Right atrium auricular region (tissue), 2 donors: Measurements from ENCODE around the gene MFSD2A. TPM values are rescaled to one million over a fixed set of nuclear protein-coding genes. Genes with fewer than 3 reads are reported as not detected.
"Not testable (repeated sequence)": the region's sequence is repeated elsewhere in the genome, so short reads cannot be mapped to it uniquely, and the experiment has no call there.

ENCODE experiments used
- DNase-seq: peaks from one replicate; pipeline ENCODE4 v3.0.0-alpha.2; 2019; ENCODE audit warnings: low spot score
- H3K27ac ChIP-seq, 2 donors: fragments of 200-600 bp; sonication (generic); 1 replicate in 1 of 2; 2 replicates in 1 of 2; pipeline ENCODE4 v1.5.1; 2016 to 2019
- H3K27me3 ChIP-seq, 2 donors: fragments of 200-600 bp; sonication (generic); one replicate each; pipeline versions ENCODE4 v1.5.1 to v1.6.0; 2017 to 2019
- H3K36me3 ChIP-seq: fragments of 200-600 bp; sonication (generic); one replicate; pipeline ENCODE4 v1.5.1; 2016
- H3K4me1 ChIP-seq, 2 donors: fragments of 200-600 bp; sonication (generic); one replicate each; pipeline versions ENCODE4 v1.5.1 to v1.6.0; 2017 to 2019
- H3K4me3 ChIP-seq, 2 donors: fragments of 200-600 bp; sonication (generic); 1 replicate in 1 of 2; 2 replicates in 1 of 2; pipeline ENCODE4 v1.5.1; 2017 to 2019; ENCODE audit warnings: mild to moderate bottlenecking in 1 of 2, moderate library complexity in 1 of 2
- H3K9me3 ChIP-seq, 2 donors: fragments of 200-600 bp; sonication (generic); one replicate each; pipeline ENCODE4 v1.5.1; 2019
- total RNA-seq, 2 donors: library from RNA; depleted of rRNA; stranded (reverse); fragments of >200 nt; gene quantifications; one replicate each; pipeline ENCODE4 v1.1.0, GENCODE V29; 2016
- TF ChIP-seq, protein P1 (sequence below), 2 donors: fragments of 200-600 bp; sonication (generic); IDR thresholded peaks; one replicate each; pipeline ENCODE4 v1.5.1; 2019; ENCODE audit warnings: antibody characterized with exemption in 2 of 2

Gene MFSD2A
- total RNA-seq, 2 donors from 2014 or later = 2.6 to 5.1 TPM

DNA sequence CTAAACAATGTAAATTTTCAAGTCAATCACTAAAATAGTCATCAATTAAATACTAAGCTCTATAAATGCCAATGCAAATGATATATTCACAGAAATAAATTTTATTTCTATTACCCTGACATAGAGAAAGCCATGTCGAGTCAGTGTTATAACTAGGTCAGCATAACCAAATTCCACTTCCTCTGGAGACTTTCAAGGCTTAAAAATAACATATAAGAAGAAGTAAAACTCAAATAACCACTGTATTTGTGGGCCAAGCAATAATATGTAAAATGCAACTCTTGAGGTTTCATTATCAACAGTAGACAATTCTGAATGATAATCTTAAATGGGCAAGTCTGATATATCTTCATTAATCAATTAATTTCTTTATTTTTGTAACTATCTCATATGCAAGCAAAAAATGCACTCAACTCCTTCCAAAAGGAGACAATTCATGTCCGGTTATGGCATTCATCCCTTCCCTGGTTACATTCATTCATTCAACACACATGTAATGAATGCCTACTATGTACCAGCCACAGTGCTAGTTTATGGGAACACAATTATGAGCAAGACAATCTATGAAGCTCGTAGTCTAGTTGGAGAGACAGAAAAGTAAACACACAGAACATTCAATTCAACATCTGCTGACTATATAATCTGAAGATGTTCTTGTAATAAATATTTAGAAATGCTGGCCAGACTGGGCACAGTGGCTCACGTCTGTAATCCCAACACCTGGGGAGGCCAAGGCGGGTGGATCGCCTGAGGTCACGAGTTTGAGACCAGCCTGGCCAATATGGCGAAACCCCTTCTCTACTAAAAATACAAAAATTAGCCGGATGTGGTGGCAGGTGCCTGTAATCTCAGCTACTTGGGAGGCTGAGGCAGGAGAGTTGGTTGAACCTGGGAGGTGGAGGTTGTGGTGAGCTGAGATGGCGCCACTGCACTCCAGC, 48.5 kb downstream of the MFSD2A start:
- Histone ChIP-seq H3K9me3 (no peaks in the 10 kb centered on the region), H3K4me1 (no peaks in the 10 kb centered on the region), H3K27ac (no peak overlapping the region), H3K4me3 (no peak overlapping the region), H3K36me3 (no peaks in the 10 kb centered on the region), H3K27me3 (no peaks in the 10 kb centered on the region)
- TF ChIP-seq, protein P1, sequence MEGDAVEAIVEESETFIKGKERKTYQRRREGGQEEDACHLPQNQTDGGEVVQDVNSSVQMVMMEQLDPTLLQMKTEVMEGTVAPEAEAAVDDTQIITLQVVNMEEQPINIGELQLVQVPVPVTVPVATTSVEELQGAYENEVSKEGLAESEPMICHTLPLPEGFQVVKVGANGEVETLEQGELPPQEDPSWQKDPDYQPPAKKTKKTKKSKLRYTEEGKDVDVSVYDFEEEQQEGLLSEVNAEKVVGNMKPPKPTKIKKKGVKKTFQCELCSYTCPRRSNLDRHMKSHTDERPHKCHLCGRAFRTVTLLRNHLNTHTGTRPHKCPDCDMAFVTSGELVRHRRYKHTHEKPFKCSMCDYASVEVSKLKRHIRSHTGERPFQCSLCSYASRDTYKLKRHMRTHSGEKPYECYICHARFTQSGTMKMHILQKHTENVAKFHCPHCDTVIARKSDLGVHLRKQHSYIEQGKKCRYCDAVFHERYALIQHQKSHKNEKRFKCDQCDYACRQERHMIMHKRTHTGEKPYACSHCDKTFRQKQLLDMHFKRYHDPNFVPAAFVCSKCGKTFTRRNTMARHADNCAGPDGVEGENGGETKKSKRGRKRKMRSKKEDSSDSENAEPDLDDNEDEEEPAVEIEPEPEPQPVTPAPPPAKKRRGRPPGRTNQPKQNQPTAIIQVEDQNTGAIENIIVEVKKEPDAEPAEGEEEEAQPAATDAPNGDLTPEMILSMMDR (IDR thresholded peaks at IDR 0.05) = no peak
- DNase-seq = no peak

DNA sequence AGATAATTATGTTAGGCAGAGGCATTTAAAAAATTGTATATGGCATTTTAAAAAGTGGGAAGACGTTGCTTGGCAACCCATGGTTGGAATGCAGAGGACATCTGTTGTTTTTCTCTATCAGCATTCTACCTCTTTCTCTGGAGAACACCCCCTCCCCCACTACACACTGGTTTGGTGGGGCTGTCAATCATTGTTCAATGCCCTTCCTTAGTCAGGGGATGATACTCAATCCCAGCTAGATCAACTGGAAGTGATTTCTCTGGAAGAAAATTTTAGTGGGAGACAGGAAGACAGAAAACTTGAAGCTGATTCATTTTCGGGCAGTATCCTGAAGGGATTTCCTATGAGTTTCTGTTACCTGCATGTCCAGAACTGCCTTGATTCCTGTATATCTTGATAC, 49.9 kb downstream of the MFSD2A start:
- Histone ChIP-seq H3K27me3 (no peaks in the 10 kb centered on the region), H3K27ac (no peak overlapping the region), H3K4me3 (no peak overlapping the region), H3K36me3 (no peaks in the 10 kb centered on the region), H3K9me3 (no peaks in the 10 kb centered on the region), H3K4me1 (no peaks in the 10 kb centered on the region)
- no peak for DNase-seq
- TF ChIP-seq, protein P1 (IDR thresholded peaks at IDR 0.05) = no peak

GRCh38 chr1:40007481-40008034, 52.6 kb downstream of the MFSD2A start:
- H3K9me3 ChIP-seq = not testable (repeated sequence)

DNA sequence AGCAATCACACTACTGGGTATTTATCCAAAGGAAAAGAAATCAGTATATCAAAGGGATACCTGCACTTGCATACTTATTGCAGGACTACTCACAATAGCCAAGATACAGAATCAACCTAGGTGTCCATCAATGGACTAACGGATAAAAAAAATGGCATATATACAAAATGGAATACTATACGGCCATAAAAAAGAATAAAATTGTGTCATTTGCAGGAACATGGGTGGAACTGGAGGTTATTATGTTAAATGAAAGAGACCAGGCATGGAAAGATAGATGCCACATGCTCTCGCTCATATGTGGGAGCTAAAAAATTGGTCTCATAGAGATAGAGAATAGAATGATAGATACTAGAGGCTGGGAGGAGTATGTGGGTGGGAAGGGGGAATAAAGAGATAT, 56.3 kb downstream of the MFSD2A start:
- DNase-seq = no peak

More at GRCh38 chr1:40007481-40008034, 52.6 kb downstream of the MFSD2A start:
- H3K27ac ChIP-seq, H3K27me3 ChIP-seq, H3K4me3 ChIP-seq, DNase-seq, H3K4me1 ChIP-seq, H3K36me3 ChIP-seq: not testable (repeated sequence)

DNA sequence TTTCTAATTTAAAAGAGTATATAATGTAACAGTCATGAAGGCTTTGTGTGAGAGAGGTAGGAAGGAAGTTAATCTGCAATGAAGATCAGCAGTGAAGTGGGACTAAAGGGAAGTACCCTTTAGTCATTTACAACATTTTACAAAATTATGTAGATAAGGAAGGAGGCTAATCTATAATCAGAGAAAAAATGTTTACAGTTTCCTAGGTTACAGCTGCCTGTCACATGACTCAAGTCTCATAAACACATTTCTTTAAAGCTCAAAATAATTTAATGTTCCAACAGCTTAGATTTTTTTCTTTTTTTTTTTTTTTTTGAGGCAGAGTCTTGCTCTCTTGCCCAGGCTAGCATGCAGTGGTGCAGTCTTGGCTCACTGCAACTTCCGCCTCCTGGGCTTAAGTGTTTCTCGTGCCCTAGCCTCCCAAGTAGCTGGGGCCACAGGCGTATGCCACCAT, 59.3 kb downstream of the MFSD2A start:
- H3K4me3 ChIP-seq = no peak overlapping the region
- H3K27ac ChIP-seq = no peak overlapping the region
- H3K36me3 ChIP-seq = no peaks in the 10 kb centered on the region
- DNase-seq = no peak
- no peaks in the 10 kb centered on the region for H3K9me3 ChIP-seq
- TF ChIP-seq, protein P1 (IDR thresholded peaks at IDR 0.05) = no peak
- no peaks in the 10 kb centered on the region for H3K27me3 ChIP-seq
- H3K4me1 ChIP-seq = no peaks in the 10 kb centered on the region

More for the DNA sequence above, 56.3 kb downstream of the MFSD2A start:
- no peak overlapping the region for H3K27ac ChIP-seq
- no peaks in the 10 kb centered on the region for H3K27me3 ChIP-seq
- H3K36me3 ChIP-seq = no peaks in the 10 kb centered on the region
- no peak overlapping the region for H3K4me3 ChIP-seq
- no peaks in the 10 kb centered on the region for H3K4me1 ChIP-seq
- TF ChIP-seq, protein P1 (IDR thresholded peaks at IDR 0.05) = no peak
- H3K9me3 ChIP-seq = no peaks in the 10 kb centered on the region

DNA sequence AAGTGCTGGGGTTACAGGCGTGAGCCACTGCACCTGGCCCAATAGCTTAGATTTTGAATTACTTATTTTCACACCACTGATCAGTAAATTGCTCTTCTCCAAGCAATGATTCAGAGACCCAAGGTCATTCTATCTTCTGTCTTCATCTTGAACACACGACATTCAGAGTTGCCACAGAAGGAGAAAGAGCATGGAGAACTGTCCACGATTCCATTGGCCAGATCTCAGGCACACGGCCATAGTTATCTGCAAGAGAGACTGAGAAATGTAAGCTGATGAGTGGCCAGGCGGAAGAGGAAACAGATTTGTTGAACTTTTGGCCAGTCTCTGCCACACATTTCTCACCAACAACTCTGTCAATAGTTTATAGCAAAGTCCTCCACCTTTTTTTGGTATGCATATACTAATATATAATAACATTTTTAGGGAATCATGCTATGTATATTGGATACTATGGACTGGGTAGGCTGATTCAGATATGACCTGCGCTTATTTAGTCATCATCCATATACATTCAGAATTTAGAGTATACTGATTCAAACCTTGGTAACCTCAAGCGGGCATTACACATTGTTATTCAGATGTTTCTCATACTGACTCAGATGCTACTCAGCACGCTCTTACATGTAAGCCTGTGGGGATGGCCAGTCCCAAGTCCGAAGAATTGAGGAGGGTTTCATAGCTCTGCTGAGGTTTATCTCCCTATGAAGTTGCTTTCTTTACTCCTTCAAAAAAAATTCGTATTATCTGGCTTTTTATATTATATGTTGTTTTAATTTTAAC, 60.1 kb downstream of the MFSD2A start:
- no peak for DNase-seq
- Histone ChIP-seq H3K36me3 (no peaks in the 10 kb centered on the region), H3K27me3 (no peaks in the 10 kb centered on the region), H3K27ac (no peak overlapping the region), H3K9me3 (no peaks in the 10 kb centered on the region), H3K4me1 (no peaks in the 10 kb centered on the region), H3K4me3 (no peak overlapping the region)
- TF ChIP-seq, protein P1 (IDR thresholded peaks at IDR 0.05) = no peak
